Measurements from ENCODE around the gene THEMIS. TPM values are rescaled to one million over a fixed set of nuclear protein-coding genes. Genes with fewer than 3 reads are reported as not detected.
A peak's percentile ranks its signal among the peaks of the same experiment; 100 is the strongest.

The THEMIS gene
- total and polyA plus RNA-seq, 2 experiments from 2014 or later, result not detected

DNA sequence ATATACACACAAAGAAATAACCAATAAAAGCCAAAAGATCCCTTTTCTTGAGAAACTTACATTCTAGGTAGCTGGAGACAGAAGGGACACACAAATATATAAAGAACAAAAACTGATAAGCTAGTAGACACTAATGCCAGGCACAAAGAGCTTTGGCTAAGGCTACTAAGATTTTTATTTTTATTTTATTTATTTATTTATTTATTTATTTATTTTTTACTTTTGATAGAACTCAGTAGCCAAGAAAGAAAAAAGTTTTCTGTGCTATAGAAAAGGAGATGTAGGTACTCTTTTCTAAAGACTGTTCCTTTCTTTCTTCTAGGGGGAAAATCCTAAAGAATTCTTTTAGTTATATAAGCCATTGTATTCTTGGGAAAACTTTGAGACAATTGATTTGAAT, 34.1 kb downstream of the THEMIS start:
- TF ChIP-seq EZH2 (IDR thresholded peaks at IDR 0.05; ENCODE audit: borderline replicate concordance) (no peak), CTCF (IDR thresholded peaks at IDR 0.05; ENCODE audit: poor library complexity) (no peak), EZH2phosphoT487 (IDR thresholded peaks at IDR 0.05; ENCODE audit: low read depth, severe bottlenecking, unreplicated experiment) (no peak)
- Histone ChIP-seq H3K27ac (no peak overlapping the region), H3K9me2 (replicated peaks; ENCODE audit: insufficient read depth) (no peaks in the 10 kb centered on the region), H3K9me3 (ENCODE audit: low read depth) (no peaks in the 10 kb centered on the region), H3K27me3 (no peaks in the 10 kb centered on the region), H2AFZ (no peak overlapping the region), H3K79me2 (no peaks in the 10 kb centered on the region), H4K20me1 (ENCODE audit: insufficient read depth, poor library complexity, severe bottlenecking) (no peaks in the 10 kb centered on the region), H3K4me1 (ENCODE audit: insufficient read depth) (no peaks in the 10 kb centered on the region), H3K36me3 (replicated peaks; ENCODE audit: insufficient read depth, low read depth) (no peaks in the 10 kb centered on the region), H3K4me2 (no peak overlapping the region), H3K4me3 (no peak overlapping the region)
- no peak for DNase-seq (ENCODE audit: low spot score)

DNA sequence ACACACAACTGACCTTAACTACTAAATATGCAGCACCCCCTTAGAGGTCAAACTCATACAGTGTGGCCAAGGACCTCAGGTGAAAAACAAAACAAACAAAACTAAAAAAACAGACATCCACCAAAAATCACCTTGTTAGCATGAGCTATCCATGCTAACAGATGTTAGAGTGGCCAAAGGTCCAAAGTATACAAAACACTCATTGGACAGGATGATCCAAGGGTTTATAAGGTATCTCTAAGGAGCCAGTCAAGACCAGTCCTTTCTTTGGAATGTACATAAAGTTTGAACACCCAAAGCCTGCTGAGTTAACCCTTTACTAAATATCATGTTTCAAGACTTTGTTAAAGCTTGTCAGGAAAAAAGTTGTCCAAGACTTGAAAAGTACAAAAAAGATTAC, 35.8 kb downstream of the THEMIS start:
- no peak overlapping the region for H2AFZ ChIP-seq
- no peak overlapping the region for H3K27ac ChIP-seq
- no peaks in the 10 kb centered on the region for H3K4me1 ChIP-seq (ENCODE audit: insufficient read depth)
- H3K36me3 ChIP-seq (replicated peaks; ENCODE audit: insufficient read depth, low read depth), result no peaks in the 10 kb centered on the region
- no peaks in the 10 kb centered on the region for H3K9me3 ChIP-seq (ENCODE audit: low read depth)
- no peaks in the 10 kb centered on the region for H3K9me2 ChIP-seq (replicated peaks; ENCODE audit: insufficient read depth)
- no peaks in the 10 kb centered on the region for H3K79me2 ChIP-seq
- H3K4me2 ChIP-seq, result no peak overlapping the region
- H4K20me1 ChIP-seq (ENCODE audit: insufficient read depth, poor library complexity, severe bottlenecking), result no peaks in the 10 kb centered on the region
- H3K4me3 ChIP-seq, result no peak overlapping the region
- no peak for DNase-seq (ENCODE audit: low spot score)
- H3K27me3 ChIP-seq, result no peaks in the 10 kb centered on the region
- no peak for TF ChIP-seq CTCF (IDR thresholded peaks at IDR 0.05; ENCODE audit: poor library complexity)
- TF ChIP-seq EZH2phosphoT487 (IDR thresholded peaks at IDR 0.05; ENCODE audit: low read depth, severe bottlenecking, unreplicated experiment), result no peak
- TF ChIP-seq EZH2 (IDR thresholded peaks at IDR 0.05; ENCODE audit: borderline replicate concordance), result no peak

GRCh38 chr6:127864701-127865100, 36.2 kb downstream of the THEMIS start:
- Histone ChIP-seq H3K27ac (no peak overlapping the region), H3K36me3 (replicated peaks; ENCODE audit: insufficient read depth, low read depth) (no peaks in the 10 kb centered on the region), H3K4me1 (ENCODE audit: insufficient read depth) (no peaks in the 10 kb centered on the region), H3K79me2 (no peaks in the 10 kb centered on the region), H3K27me3 (no peaks in the 10 kb centered on the region), H3K4me3 (no peak overlapping the region), H3K9me3 (ENCODE audit: low read depth) (no peaks in the 10 kb centered on the region), H2AFZ (no peak overlapping the region), H3K9me2 (replicated peaks; ENCODE audit: insufficient read depth) (no peaks in the 10 kb centered on the region), H4K20me1 (ENCODE audit: insufficient read depth, poor library complexity, severe bottlenecking) (no peaks in the 10 kb centered on the region), H3K4me2 (no peak overlapping the region)
- 50% methylated on average over 2 of the region's 2 CpGs for WGBS (ENCODE audit: low lambda C conversion rate, missing lambda C conversion rate)
- TF ChIP-seq EZH2phosphoT487 (IDR thresholded peaks at IDR 0.05; ENCODE audit: low read depth, severe bottlenecking, unreplicated experiment), result no peak
- no peak for TF ChIP-seq EZH2 (IDR thresholded peaks at IDR 0.05; ENCODE audit: borderline replicate concordance)
- TF ChIP-seq CTCF (IDR thresholded peaks at IDR 0.05; ENCODE audit: poor library complexity), result no peak
- peak; percentile 5 for DNase-seq (ENCODE audit: low spot score)

DNA sequence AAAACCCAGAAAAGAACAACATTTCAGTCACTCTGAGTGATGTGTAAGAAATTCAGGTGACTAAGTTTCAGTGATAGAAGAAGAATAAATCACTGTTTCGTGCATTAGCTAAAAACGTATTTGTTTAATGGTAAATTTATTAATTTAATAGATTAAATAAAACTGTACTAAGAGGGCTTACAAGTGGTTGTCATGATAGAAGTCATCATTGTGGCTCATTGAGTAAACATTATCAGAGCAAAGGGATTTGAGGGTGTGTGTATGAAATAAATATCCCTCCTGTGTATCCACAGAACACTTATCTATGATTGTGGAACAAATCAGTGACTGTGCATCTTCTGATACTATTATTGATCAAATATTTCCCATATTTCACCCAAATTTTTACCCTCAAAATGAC, 40.1 kb downstream of the THEMIS start:
- Histone ChIP-seq H4K20me1 (ENCODE audit: insufficient read depth, poor library complexity, severe bottlenecking) (no peaks in the 10 kb centered on the region), H3K9me2 (replicated peaks; ENCODE audit: insufficient read depth) (no peaks in the 10 kb centered on the region), H3K4me1 (ENCODE audit: insufficient read depth) (no peaks in the 10 kb centered on the region), H3K4me3 (no peak overlapping the region), H2AFZ (no peak overlapping the region), H3K79me2 (no peaks in the 10 kb centered on the region), H3K27ac (no peak overlapping the region), H3K4me2 (no peak overlapping the region), H3K36me3 (replicated peaks; ENCODE audit: insufficient read depth, low read depth) (no peaks in the 10 kb centered on the region), H3K9me3 (ENCODE audit: low read depth) (no peaks in the 10 kb centered on the region), H3K27me3 (no peaks in the 10 kb centered on the region)
- 92% methylated on average over 2 of the region's 2 CpGs for WGBS (ENCODE audit: low lambda C conversion rate, missing lambda C conversion rate)
- TF ChIP-seq CTCF (IDR thresholded peaks at IDR 0.05; ENCODE audit: poor library complexity) (no peak), EZH2phosphoT487 (IDR thresholded peaks at IDR 0.05; ENCODE audit: low read depth, severe bottlenecking, unreplicated experiment) (no peak), EZH2 (IDR thresholded peaks at IDR 0.05; ENCODE audit: borderline replicate concordance) (no peak)
- no peak for DNase-seq (ENCODE audit: low spot score)

All from hepatocyte (in vitro differentiated cells).